CD4-positive, CD25-positive, alpha-beta regulatory T cell (primary cell): Measurements from ENCODE around the gene TMEM132E. TPM values are rescaled to one million over a fixed set of nuclear protein-coding genes. Genes with fewer than 3 reads are reported as not detected.
A peak's percentile ranks its signal among the peaks of the same experiment; 100 is the strongest.

Experiments used
- ATAC-seq, 2 donors: fragments of 150-1000 bp; cut with Tn5 transposase; one replicate each; pipeline ENCODE4 v1.10.0; 2021; ENCODE audit warnings: low read depth in 2 of 2, moderate number of reproducible peaks in 2 of 2, moderate library complexity in 1 of 2
- DNase-seq, 3 donors: peaks; one replicate each; pipeline versions ENCODE4 v3.0.0 to v3.0.0-alpha.2; 2012 to 2022; ENCODE audit warnings: mixed read lengths in 1 of 3
- H3K27ac ChIP-seq: one replicate; pipeline ENCODE4 v1.7.0; 2013; ENCODE audit warnings: mild to moderate bottlenecking, low read length; ENCODE audit not compliant: insufficient read depth, poor library complexity, severe bottlenecking
- H3K27me3 ChIP-seq: one replicate; pipeline ENCODE4 v1.7.0; 2013; ENCODE audit warnings: low read length; ENCODE audit not compliant: control insufficient read depth, insufficient read depth
- H3K36me3 ChIP-seq: one replicate; pipeline ENCODE4 v1.7.0; 2013; ENCODE audit warnings: mild to moderate bottlenecking, low read length, moderate library complexity; ENCODE audit not compliant: control insufficient read depth, insufficient read depth
- H3K4me1 ChIP-seq: 2 replicates; pipeline ENCODE4 v1.7.0; 2013; ENCODE audit warnings: mild to moderate bottlenecking, low read length; ENCODE audit not compliant: insufficient read depth, control insufficient read depth, poor library complexity, severe bottlenecking
- H3K4me3 ChIP-seq: one replicate; pipeline ENCODE4 v1.7.0; 2013; ENCODE audit warnings: low read depth, mild to moderate bottlenecking, low read length, moderate library complexity
- H3K9me3 ChIP-seq, 2 experiments: 1 replicate in 1 of 2; 2 replicates in 1 of 2; pipeline ENCODE4 v1.7.0; 2013; ENCODE audit warnings: low read length in 2 of 2, mild to moderate bottlenecking in 1 of 2, moderate library complexity in 1 of 2; ENCODE audit not compliant: control insufficient read depth in 2 of 2
- H3K27ac Mint-ChIP-seq, 3 donors: one replicate each; pipeline ENCODE4 v1.8.0; 2020 to 2022; ENCODE audit warnings: mild to moderate bottlenecking in 3 of 3, mixed read lengths in 3 of 3, moderate library complexity in 2 of 3
- H3K27me3 Mint-ChIP-seq: one replicate; pipeline ENCODE4 v1.8.0; 2022; ENCODE audit warnings: mild to moderate bottlenecking, mixed read lengths
- H3K36me3 Mint-ChIP-seq: one replicate; pipeline ENCODE4 v1.8.0; 2020; ENCODE audit warnings: mixed read lengths
- H3K4me1 Mint-ChIP-seq, 4 donors: one replicate each; pipeline ENCODE4 v1.8.0; 2020 to 2022; ENCODE audit warnings: mixed read lengths in 4 of 4, mild to moderate bottlenecking in 1 of 4
- H3K4me3 Mint-ChIP-seq, 4 donors: one replicate each; pipeline ENCODE4 v1.8.0; 2020 to 2022; ENCODE audit warnings: mild to moderate bottlenecking in 4 of 4, mixed read lengths in 4 of 4, moderate library complexity in 3 of 4
- H3K9me3 Mint-ChIP-seq, 7 donors: one replicate each; pipeline ENCODE4 v1.8.0; 2020 to 2022; ENCODE audit warnings: mixed read lengths in 7 of 7, mild to moderate bottlenecking in 3 of 7, moderate library complexity in 2 of 7
- polyA plus RNA-seq, 4 donors: library from polyadenylated mRNA; unstranded; fragments of 300-500 nt; fragmentation: Illumina TruSeq; gene quantifications; one replicate each; pipeline ENCODE4 v1.2.3, GENCODE V29; 2021
- total RNA-seq: library from RNA; stranded (reverse); gene quantifications from one replicate; pipeline ENCODE4 v1.2.3, GENCODE V29; 2022

TMEM132E gene
- total and polyA plus RNA-seq, 5 donors from 2014 or later: 0.06 to 0.55 (median 0.25) TPM; not detected in 1

DNA sequence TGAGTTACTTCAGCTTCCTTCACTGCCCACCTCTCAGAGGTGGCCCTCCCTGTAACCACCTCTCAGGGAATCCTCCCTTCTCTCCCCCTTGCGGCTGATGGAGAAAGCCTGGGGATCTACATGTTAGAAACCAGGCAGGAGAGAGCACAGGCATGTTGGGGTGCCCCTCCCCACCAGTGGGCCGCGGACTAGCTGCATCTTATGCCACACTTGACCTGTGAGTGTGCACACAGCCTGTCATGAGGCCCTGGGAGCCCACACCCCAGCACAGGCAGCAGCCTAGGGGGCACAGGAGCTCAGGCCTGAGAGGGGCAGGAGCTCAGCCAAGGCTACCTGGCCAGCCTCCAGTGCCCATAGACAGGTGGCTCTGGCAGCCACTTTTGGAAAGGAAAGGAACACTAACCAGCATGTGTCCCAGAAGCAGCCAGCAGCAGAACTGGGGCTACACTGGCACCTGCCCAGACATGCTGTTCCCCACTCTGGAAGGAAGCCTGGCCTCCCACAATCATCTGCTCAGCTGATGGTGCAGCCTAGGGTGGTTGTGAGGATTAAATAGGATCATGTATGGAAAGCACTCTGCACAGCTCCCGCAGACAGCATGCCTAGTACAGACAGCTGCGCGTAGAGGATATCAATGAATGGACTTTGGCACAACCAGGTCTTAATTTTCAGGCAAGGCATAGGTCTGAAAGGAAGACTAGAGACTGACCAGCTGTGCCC lies 60.5 kb downstream of the TMEM132E start:
- H3K36me3 ChIP-seq: no peaks in the 10 kb centered on the region
- no peak overlapping the region for H3K4me3 Mint-ChIP-seq
- DNase-seq (no peak), ATAC-seq (no peak)
- no peak overlapping the region for H3K4me3 ChIP-seq
- peaks cover 3% of the 10 kb centered on the region for H3K27me3 ChIP-seq
- H3K9me3 ChIP-seq: no peaks in the 10 kb centered on the region
- H3K4me1 Mint-ChIP-seq: peaks cover 0 to 22% (median 0%) of the 10 kb centered on the region in 4 donors
- no peak overlapping the region for H3K27ac ChIP-seq
- peaks cover 13% of the 10 kb centered on the region for H3K4me1 ChIP-seq
- peaks cover 31% of the 10 kb centered on the region for H3K27me3 Mint-ChIP-seq
- no peaks in the 10 kb centered on the region for H3K36me3 Mint-ChIP-seq
- no peak overlapping the region for H3K27ac Mint-ChIP-seq
- peaks cover 0 to 2% (median 0%) of the 10 kb centered on the region in 7 donors for H3K9me3 Mint-ChIP-seq

DNA sequence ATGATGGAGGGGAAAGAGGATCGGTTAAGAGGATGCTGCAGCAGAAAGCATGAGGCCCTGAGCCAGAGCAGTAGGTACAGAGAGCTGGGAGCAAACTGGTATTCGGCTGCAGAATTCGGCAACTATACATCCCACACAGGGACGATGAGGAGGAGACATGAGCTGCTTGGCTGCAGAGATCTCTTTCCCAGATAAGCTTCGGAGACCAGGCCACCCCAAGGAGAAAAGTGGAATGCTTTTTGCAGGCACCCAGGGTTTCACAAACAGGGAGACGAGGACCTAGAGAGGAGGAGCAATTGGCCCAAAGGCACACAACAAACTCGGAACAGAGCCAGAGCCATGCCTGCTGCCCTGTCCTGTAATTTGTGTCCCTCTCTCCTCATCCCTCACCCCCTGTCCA lies 62.0 kb downstream of the TMEM132E start:
- H3K36me3 ChIP-seq: no peaks in the 10 kb centered on the region
- Mint-ChIP-seq H3K27ac (no peak overlapping the region), H3K36me3 (no peaks in the 10 kb centered on the region), H3K9me3 (peaks cover 0 to 2% (median 0%) of the 10 kb centered on the region in 7 donors), H3K27me3 (peaks cover 25% of the 10 kb centered on the region), H3K4me1 (peaks cover 0 to 21% (median 0%) of the 10 kb centered on the region in 4 donors), H3K4me3 (no peak overlapping the region)
- H3K4me1 ChIP-seq: peaks cover 13% of the 10 kb centered on the region
- no peak overlapping the region for H3K4me3 ChIP-seq
- DNase-seq: no peak
- peaks cover 3% of the 10 kb centered on the region for H3K27me3 ChIP-seq
- H3K9me3 ChIP-seq: no peaks in the 10 kb centered on the region
- no peak for ATAC-seq
- H3K27ac ChIP-seq: no peak overlapping the region

DNA sequence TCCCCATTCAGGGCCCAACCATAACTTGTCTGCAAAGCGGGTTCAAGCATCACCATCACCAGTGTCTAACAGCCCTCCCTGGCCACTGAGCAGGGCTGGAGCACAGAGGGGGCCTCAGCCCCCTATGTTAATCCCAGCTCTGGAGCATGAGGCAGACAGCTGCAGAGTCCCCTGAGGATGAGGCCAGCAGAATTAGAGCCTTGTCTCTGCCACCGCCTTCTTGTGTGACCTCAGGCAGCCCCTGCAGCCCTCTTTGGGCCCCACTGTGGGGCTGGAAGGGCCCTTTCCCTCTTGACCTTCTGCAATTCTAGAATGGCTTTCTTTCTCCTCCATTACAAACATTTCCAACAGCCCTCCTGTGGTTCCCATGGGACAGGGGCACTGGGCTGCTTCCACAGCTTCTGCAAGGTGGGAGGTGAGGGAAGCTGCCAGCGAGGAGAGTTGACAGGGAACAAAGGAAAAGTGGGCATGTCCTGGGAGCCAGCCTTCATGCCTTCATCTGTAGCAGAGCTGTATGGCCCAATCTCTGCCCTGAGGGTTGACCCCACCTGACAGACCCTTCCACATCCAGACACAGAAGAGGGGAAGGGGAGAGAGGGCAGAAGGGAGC lies 65.7 kb downstream of the TMEM132E start:
- Mint-ChIP-seq H3K27ac (no peak overlapping the region), H3K36me3 (no peaks in the 10 kb centered on the region), H3K4me1 (no peaks in the 10 kb centered on the region), H3K27me3 (peaks cover 36% of the 10 kb centered on the region), H3K4me3 (no peak overlapping the region), H3K9me3 (peaks cover 0 to 2% (median 0%) of the 10 kb centered on the region in 7 donors)
- no peak overlapping the region for H3K27ac ChIP-seq
- H3K27me3 ChIP-seq: peaks cover 3% of the 10 kb centered on the region
- no peaks in the 10 kb centered on the region for H3K36me3 ChIP-seq
- H3K4me1 ChIP-seq: no peaks in the 10 kb centered on the region
- no peak for ATAC-seq
- H3K9me3 ChIP-seq: no peaks in the 10 kb centered on the region
- DNase-seq: no peak
- H3K4me3 ChIP-seq: no peak overlapping the region

DNA sequence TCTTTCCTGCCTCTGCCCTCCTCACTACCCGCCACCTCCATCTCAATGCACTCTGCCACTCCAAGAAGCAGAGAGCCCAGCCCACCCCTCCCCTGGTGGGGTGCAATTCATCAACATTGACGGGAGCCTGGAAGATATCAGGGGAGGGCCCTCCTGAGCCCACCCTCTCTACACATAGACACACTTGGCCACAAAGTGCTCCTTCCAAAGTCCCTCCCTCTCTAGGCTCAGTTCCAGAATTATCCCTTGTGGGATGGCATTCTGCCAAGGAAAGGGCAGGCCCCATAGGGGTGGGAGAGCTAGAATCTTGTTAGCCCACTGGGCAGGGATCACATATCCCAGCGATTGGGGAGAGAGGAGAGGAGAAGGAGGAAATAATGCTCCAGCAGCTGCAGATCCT lies 66.2 kb downstream of the TMEM132E start:
- H3K36me3 Mint-ChIP-seq: no peaks in the 10 kb centered on the region
- Histone ChIP-seq H3K27ac (no peak overlapping the region), H3K27me3 (peaks cover 5% of the 10 kb centered on the region), H3K4me1 (no peaks in the 10 kb centered on the region), H3K9me3 (no peaks in the 10 kb centered on the region), H3K36me3 (no peaks in the 10 kb centered on the region), H3K4me3 (no peak overlapping the region)
- DNase-seq (no peak), ATAC-seq (no peak)
- peak overlapping the region in 1 of 3 donors; percentile 49 for H3K27ac Mint-ChIP-seq
- H3K9me3 Mint-ChIP-seq: peaks cover 0 to 2% (median 0%) of the 10 kb centered on the region in 7 donors
- peaks cover 36% of the 10 kb centered on the region for H3K27me3 Mint-ChIP-seq
- H3K4me1 Mint-ChIP-seq: no peaks in the 10 kb centered on the region
- no peak overlapping the region for H3K4me3 Mint-ChIP-seq

DNA sequence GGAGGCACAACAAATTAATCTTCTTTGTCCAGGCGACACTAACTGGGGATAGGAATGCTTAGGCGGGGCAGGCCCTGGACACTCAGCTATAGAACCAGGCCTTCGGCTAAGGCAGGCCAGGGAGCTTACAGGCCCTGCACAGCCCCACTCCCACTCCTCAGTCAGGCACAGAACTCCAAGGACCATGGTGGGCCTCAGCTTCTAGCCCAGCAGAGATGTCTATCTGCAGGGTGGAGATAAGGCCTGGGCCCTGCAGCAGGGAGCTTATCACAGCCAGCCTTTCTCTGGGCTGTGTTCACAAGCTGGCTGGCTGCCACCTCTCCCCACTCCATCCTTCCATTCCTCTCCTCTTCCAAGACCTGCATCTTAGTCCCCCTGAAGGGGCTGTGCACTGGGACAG lies 68.1 kb downstream of the TMEM132E start:
- H3K9me3 ChIP-seq: no peaks in the 10 kb centered on the region
- H3K4me1 Mint-ChIP-seq: no peaks in the 10 kb centered on the region
- H3K36me3 ChIP-seq: no peaks in the 10 kb centered on the region
- no peak for DNase-seq
- H3K4me3 ChIP-seq: no peak overlapping the region
- no peak overlapping the region for H3K27ac ChIP-seq
- no peaks in the 10 kb centered on the region for H3K9me3 Mint-ChIP-seq
- no peaks in the 10 kb centered on the region for H3K4me1 ChIP-seq
- H3K27me3 ChIP-seq: peaks cover 2% of the 10 kb centered on the region
- H3K27me3 Mint-ChIP-seq: peaks cover 52% of the 10 kb centered on the region
- no peak overlapping the region for H3K27ac Mint-ChIP-seq
- no peak for ATAC-seq
- no peak overlapping the region for H3K4me3 Mint-ChIP-seq
- no peaks in the 10 kb centered on the region for H3K36me3 Mint-ChIP-seq

DNA sequence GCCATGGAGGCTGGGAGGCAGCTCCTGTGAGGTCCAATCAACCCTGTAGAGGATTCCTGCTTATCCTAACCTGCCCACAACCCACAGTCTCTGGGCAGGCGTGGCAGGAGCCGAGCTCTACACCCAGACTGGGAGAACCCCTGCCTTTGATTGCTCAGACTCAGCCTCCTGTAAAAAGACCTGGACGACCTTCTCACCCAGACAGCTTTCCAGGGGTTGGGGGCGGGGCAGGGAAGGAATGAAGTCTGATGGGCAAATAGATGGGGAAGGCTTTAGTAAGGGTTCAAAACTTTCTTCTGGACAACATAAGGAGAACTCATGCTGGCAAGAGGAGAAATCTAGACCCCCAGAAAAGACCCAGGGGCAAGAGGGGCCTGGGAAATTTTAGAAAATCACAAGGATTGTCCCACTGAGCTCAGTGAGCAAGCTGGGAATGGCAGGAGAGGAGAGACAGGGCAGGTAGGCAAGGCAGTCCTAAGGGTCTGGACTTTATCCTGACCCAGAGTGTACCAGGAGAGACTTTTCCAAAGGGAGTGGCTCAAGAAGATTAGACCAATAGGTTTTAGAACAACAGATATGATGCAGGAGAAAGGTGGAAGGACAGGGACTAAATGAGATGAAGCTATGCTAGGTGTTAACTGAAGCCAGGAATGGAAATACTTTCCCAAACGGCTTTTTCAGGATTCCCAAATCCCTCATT lies 70.8 kb downstream of the TMEM132E start:
- ATAC-seq: no peak
- Mint-ChIP-seq H3K4me3 (no peak overlapping the region), H3K36me3 (no peaks in the 10 kb centered on the region), H3K27me3 (peaks cover 44% of the 10 kb centered on the region), H3K27ac (no peak overlapping the region), H3K4me1 (no peaks in the 10 kb centered on the region), H3K9me3 (no peaks in the 10 kb centered on the region)
- Histone ChIP-seq H3K4me1 (no peaks in the 10 kb centered on the region), H3K9me3 (no peaks in the 10 kb centered on the region), H3K27ac (no peak overlapping the region), H3K4me3 (no peak overlapping the region), H3K36me3 (no peaks in the 10 kb centered on the region), H3K27me3 (peaks cover 2% of the 10 kb centered on the region)
- DNase-seq: no peak

DNA sequence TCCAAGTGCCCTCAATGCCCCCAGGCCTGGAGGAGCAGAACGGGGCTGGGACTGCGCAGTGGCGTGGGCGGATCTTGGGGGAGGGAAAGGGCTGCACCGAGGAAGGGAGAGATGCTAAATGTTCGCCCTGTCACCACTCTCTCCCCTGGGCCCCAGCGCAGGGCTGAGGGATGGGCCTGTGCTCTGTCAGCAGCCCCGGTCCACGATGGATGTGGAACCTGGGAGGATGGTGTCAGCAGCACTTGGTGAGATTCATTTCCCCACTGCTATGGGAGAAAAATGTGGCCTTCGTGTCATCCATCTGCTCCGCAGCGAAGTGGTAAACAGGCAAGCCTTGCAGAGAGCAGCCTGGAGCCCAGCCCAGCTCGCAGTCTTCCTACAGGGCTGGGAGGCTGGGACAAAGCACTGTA lies 72.0 kb downstream of the TMEM132E start:
- Mint-ChIP-seq H3K36me3 (no peaks in the 10 kb centered on the region), H3K4me3 (no peak overlapping the region), H3K4me1 (no peaks in the 10 kb centered on the region), H3K27ac (no peak overlapping the region), H3K9me3 (no peaks in the 10 kb centered on the region), H3K27me3 (peaks cover 43% of the 10 kb centered on the region)
- no peaks in the 10 kb centered on the region for H3K9me3 ChIP-seq
- ATAC-seq (no peak), DNase-seq (no peak)
- no peaks in the 10 kb centered on the region for H3K4me1 ChIP-seq
- H3K27me3 ChIP-seq: peaks cover 2% of the 10 kb centered on the region
- H3K4me3 ChIP-seq: no peak overlapping the region
- H3K36me3 ChIP-seq: no peaks in the 10 kb centered on the region
- H3K27ac ChIP-seq: no peak overlapping the region
